ENCODE measurements around the gene ACRV1. TPM values are rescaled to one million over a fixed set of nuclear protein-coding genes. Genes with fewer than 3 reads are reported as not detected.

The ACRV1 gene
- polyA plus RNA-seq, 1 donor (not counting 4 experiments of a cell fraction or from before 2014, with no cell fraction given), result not detected

GRCh38 chr11:125688632-125689031, 8.0 kb upstream of the ACRV1 start:
- H4K20me1 ChIP-seq (ENCODE audit: control insufficient read depth, extremely low read depth, insufficient read depth, low read length), result no peaks in the 10 kb centered on the region
- no peaks in the 10 kb centered on the region for H3K79me2 ChIP-seq (ENCODE audit: control insufficient read depth, insufficient read depth, low read length)
- no peak overlapping the region for H3K27ac ChIP-seq (ENCODE audit: control insufficient read depth, insufficient read depth, low read length)
- no peak for TF ChIP-seq CTCF (optimal IDR thresholded peaks at IDR 0.05 in 1 of 3, IDR thresholded peaks at IDR 0.05 in 1 of 3, conservative IDR thresholded peaks at IDR 0.05 in 1 of 3; ENCODE audit: extremely low read depth in 1 of 3, insufficient read depth in 2 of 3, low read length in 3 of 3)
- TF ChIP-seq EZH2 (IDR thresholded peaks at IDR 0.05; ENCODE audit: low read length), result no peak
- dilution Hi-C loops (cut with MboI; ENCODE audit: extremely low pct_ligation_motif_present, low sequenced_read_pairs), result no loop called here
- no peak overlapping the region for H3K9ac ChIP-seq (ENCODE audit: control insufficient read depth, extremely low read depth, insufficient read depth, low read length)
- no peaks in the 10 kb centered on the region for H3K36me3 ChIP-seq (ENCODE audit: control insufficient read depth in 2 of 2, extremely low read depth in 1 of 2, insufficient read depth in 2 of 2, low read length in 2 of 2)
- no peak overlapping the region for H3K4me3 ChIP-seq (ENCODE audit: control insufficient read depth in 2 of 3, extremely low read depth in 1 of 3, insufficient read depth in 2 of 3, low read depth in 1 of 3, low read length in 3 of 3)
- no peaks in the 10 kb centered on the region for H3K9me1 ChIP-seq (ENCODE audit: control insufficient read depth, extremely low read depth, insufficient read depth, low read length)
- no peak overlapping the region for H3K4me2 ChIP-seq (ENCODE audit: control insufficient read depth, extremely low read depth, insufficient read depth, low read depth, low read length)
- no peak for DNase-seq (ENCODE audit: low read depth, low spot score)
- no peaks in the 10 kb centered on the region for H3K9me3 ChIP-seq (ENCODE audit: control insufficient read depth, low read depth, low read length)
- FAIRE-seq, result no peak
- H3K27me3 ChIP-seq (ENCODE audit: control insufficient read depth, extremely low read depth, insufficient read depth, low read length), result no peaks in the 10 kb centered on the region
- H2AFZ ChIP-seq (ENCODE audit: control insufficient read depth, low read length), result no peak overlapping the region
- no peaks in the 10 kb centered on the region for H3K4me1 ChIP-seq (ENCODE audit: control insufficient read depth, extremely low read depth, insufficient read depth, low read length)

- TF ChIP-seq CTCF (optimal IDR thresholded peaks at IDR 0.05 in 1 of 3, IDR thresholded peaks at IDR 0.05 in 1 of 3, conservative IDR thresholded peaks at IDR 0.05 in 1 of 3; ENCODE audit: extremely low read depth in 1 of 3, insufficient read depth in 2 of 3, low read length in 3 of 3) (no peak), EZH2 (IDR thresholded peaks at IDR 0.05; ENCODE audit: low read length) (no peak)
- no peak overlapping the region for H3K4me2 ChIP-seq (ENCODE audit: control insufficient read depth, extremely low read depth, insufficient read depth, low read depth, low read length)
- dilution Hi-C loops (cut with MboI; ENCODE audit: extremely low pct_ligation_motif_present, low sequenced_read_pairs), result no loop called here
- H3K27me3 ChIP-seq (ENCODE audit: control insufficient read depth, extremely low read depth, insufficient read depth, low read length), result no peaks in the 10 kb centered on the region
- H3K79me2 ChIP-seq (ENCODE audit: control insufficient read depth, insufficient read depth, low read length), result no peaks in the 10 kb centered on the region
- no peaks in the 10 kb centered on the region for H3K9me1 ChIP-seq (ENCODE audit: control insufficient read depth, extremely low read depth, insufficient read depth, low read length)
- FAIRE-seq (no peak), DNase-seq (ENCODE audit: low read depth, low spot score) (no peak)
- H3K9me3 ChIP-seq (ENCODE audit: control insufficient read depth, low read depth, low read length), result no peaks in the 10 kb centered on the region
- H2AFZ ChIP-seq (ENCODE audit: control insufficient read depth, low read length), result no peak overlapping the region
- H3K9ac ChIP-seq (ENCODE audit: control insufficient read depth, extremely low read depth, insufficient read depth, low read length), result no peak overlapping the region
- H3K4me1 ChIP-seq (ENCODE audit: control insufficient read depth, extremely low read depth, insufficient read depth, low read length), result no peaks in the 10 kb centered on the region
- H4K20me1 ChIP-seq (ENCODE audit: control insufficient read depth, extremely low read depth, insufficient read depth, low read length), result no peaks in the 10 kb centered on the region
- H3K36me3 ChIP-seq (ENCODE audit: control insufficient read depth in 2 of 2, extremely low read depth in 1 of 2, insufficient read depth in 2 of 2, low read length in 2 of 2), result no peaks in the 10 kb centered on the region
- H3K4me3 ChIP-seq (ENCODE audit: control insufficient read depth in 2 of 3, extremely low read depth in 1 of 3, insufficient read depth in 2 of 3, low read depth in 1 of 3, low read length in 3 of 3), result no peak overlapping the region
- H3K27ac ChIP-seq (ENCODE audit: control insufficient read depth, insufficient read depth, low read length), result no peak overlapping the region
Observed at GRCh38 chr11:125688066-125688465, 7.4 kb upstream of the ACRV1 start.

Data from keratinocyte (primary cell).